Kidney tubule cell (primary cell): ENCODE data around the gene ITGA1.
A peak's percentile ranks its signal among the peaks of the same experiment; 100 is the strongest.
"Not testable (repeated sequence)": the region's sequence is repeated elsewhere in the genome, so short reads cannot be mapped to it uniquely, and the experiment has no call there.

ENCODE experiments used
- DNase-seq: peaks from one replicate; pipeline ENCODE4 v3.0.0-alpha.2; 2018; ENCODE audit warnings: low spot score

ITGA1 gene

GRCh38 chr5:52865991-52866390, 78.3 kb downstream of the ITGA1 start:
- not testable (repeated sequence) for DNase-seq

DNA sequence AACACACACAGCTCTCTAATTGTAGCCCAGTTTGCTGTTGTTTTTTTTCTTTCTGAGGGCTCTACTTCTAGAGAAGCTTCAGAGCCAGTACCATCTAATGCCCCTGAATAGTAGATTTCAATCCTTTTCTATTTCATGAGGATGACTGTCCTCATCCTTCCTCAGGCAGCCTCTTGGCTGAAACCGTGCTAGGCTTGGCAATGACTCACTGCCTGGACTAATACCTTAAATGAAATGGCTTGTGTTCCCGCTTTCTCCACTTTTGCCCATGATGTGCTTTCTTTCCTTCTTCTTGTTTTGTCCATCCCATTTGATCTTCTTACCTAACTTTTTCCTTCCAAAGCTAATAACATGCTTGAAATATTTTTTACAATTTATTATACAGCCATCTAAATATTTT, 80.1 kb downstream of the ITGA1 start:
- DNase-seq: peak; percentile 52

- no peak for DNase-seq
Observed at GRCh38 chr5:52868417-52868816, 80.7 kb downstream of the ITGA1 start.

DNA sequence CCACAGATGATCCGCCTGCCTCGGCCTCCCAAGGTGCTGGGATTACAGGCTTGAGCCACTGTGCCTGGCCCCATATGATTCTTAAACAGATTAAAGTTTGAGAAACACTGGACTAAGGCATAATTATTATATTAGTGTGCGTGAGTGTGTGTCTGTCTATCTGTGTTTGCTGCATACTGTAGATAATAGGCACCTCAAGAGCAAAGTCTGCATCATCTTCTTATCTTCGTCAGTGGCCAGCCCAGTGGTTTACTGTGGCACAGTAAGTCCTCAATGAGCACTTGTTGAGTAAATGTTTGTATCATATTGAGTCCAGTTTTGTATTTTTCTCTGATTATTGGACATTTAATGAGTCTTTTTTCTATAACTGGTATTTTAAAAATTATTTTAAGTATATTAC, 81.7 kb downstream of the ITGA1 start:
- no peak for DNase-seq

DNA sequence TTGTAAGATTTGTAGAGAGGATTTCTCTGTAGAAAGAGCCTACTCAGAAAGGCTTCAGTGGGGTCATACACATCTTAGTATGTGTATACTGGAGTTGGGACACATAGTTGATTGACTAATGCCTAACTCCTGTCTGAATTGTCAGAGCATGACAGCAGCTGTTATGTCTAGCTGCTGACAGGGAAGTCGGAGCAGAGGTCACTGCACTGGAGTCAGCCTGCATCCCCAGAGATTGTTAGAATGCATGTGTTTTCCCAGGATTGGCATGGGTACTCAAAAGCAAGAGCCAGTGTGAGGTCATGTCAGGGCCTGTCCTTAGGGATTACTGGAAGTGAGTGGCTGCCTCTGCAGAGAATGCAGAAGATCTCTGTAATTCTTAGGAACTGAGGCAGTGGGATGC, 82.7 kb downstream of the ITGA1 start:
- peak; percentile 94 for DNase-seq

DNA sequence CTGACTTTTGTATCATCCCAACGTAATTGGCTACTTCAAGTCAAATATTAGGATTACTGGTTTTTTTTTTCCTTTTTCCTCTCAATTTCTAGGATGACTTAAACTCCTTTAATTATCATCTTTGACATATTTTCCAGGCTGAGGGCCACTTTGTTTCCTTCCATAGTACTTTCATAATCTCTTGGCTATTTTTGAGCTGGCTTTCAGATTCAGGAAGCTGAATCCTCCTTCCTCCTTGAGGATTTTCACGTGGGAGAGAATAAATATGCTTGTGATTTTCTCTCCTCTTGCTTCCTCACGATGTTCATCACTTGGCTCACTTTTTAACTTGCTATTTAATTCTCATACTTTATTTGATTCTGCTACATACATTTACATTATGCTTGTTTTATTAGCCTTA, 88.1 kb downstream of the ITGA1 start:
- DNase-seq: no peak

DNA sequence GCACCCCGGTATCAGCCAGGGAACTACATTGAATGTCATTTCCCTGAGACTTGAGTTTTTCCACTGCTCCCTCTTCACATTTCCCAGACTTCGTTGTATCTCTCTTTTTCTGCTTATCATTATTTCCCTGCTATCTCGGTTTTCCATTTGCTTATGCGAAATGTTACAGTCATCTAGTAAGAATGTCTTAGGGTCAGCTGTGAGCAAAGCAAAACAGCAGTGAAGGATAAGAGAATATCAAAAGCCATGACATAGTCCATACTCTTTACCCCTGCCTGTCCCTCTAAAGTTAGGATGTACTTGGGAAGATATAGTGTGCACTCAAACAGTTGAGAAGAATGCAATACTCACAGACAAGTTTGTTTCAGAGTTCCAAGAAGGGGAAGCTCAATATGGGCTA, 88.7 kb downstream of the ITGA1 start:
- no peak for DNase-seq

DNA sequence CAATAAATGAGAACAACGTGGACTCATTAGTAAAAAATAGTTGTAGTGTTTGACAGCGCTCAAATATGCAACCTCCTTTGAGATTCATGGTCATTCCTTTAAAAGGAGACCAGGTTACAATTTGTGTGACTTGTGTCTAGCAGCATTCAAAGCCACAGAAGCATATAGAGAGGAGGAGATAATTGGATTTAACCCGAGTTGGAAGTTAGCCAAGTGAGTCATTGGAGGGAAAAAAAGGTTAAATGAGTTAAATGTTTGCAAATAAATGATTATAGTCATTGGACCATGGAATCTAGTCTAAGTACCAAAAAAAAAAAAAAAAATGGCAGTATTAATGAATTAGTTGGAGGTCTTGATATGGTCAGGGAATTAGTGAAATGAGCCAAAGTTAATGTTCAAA, 90.9 kb downstream of the ITGA1 start:
- DNase-seq: peak; percentile 74

DNA sequence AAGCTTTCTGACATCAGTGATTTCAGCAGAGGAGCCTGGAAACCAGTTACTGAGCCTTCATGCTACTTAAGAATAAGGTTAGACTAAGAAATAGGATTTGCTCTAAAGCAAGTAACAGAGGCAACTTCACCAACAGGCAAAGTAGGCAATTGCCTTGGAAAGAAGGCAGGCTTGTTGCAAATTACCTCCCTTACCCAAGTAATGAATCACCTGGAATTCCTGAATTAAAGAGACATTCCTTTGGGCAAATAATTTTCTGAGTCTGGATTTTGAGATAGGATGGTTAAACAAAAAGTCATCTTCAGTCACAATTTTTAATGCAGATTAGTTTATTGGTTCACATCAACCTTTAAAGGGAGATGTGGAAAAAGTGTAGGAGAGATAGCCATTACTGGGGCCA, 92.8 kb downstream of the ITGA1 start:
- peak; percentile 66 for DNase-seq

DNA sequence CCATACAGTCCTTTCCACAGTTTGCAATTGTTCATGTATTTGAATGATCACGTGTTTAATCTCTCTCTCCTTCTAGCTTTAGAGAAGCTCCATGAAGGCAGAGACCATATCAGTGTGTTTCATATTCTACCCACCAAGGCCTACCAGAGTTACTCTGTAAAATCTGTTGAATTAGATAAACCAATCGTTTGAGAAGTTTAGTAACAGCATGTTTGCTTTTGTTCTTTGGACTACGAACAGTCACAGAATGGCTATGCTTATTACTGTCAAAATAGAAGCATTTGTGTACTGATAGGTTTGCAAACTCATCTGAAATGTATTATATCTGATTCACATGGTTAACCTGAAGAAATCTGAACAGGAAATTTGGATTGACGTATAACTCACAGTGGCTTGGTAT, 93.8 kb downstream of the ITGA1 start:
- no peak for DNase-seq

DNA sequence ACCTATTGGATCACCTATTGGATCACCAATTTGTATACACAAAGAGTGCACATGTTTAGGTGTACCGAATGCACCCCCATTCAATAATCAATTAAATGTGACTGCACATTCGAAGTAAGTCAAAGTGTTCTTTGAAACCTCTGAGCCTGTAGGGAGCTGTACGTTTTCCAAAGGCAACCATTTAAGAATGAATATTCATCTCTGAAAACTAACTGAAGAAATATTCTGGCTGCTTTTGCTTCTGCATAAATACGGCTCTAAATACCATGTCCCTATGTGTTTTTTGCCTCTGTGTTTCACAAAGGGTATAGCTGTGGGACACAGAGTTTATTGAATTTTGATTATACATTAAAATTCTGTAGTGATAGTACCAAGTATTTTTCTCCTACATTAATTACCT, 95.4 kb downstream of the ITGA1 start:
- no peak for DNase-seq

DNA sequence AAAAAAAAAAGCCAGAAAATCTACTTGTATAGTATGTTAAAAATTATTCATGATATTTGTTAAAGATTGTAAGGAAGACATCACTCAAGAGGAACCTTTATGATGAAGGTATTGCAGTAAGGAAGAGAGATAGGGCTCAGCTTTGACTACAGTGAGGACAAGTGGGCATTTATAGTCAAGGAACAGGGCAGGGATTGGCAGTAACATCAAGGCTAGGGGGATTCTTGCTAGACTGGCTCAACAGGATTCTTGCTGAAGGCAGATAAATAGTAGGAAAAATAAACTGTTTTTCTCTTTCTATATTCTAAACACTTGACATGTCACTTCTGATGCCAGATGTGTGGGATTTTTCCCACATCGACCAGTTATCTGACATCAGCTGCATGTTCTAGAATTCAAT, 96.7 kb downstream of the ITGA1 start:
- DNase-seq: no peak

DNA sequence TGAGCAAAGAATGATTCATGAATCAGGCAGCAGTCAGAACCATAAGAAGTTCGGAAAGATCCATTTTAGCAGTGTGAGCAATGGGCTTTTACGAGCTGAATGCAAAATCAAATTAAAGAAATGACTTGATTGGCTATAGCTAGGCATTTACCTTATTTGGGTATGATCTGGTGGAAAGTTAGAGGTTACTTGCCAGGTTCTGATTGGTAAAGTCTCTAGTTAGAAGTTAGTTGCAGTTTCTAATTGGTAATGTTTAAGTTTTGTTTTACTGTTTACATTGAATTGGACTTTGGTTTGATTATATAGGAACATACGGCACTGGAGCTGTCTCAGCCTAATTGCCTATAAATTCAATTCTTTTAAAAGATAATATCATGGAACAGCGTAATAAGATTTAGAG, 97.9 kb downstream of the ITGA1 start:
- DNase-seq: no peak

DNA sequence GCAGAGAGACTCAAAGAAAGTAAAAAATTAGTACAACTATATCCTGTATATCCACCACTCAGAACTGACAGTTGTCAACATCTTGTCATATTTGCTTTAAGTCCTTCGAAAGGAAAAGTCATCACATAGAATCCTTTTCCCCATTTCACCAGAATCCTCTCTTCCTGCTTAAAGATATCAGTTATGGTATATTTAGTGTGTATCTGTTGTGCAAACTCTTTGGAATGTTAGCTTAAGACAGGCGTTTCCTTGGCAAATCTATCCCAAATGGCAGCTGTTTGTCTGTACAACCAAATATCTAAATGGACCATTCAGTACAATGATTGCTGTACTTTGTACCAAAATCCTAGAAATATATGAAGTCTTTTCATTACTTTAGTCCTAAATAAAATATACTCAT, 98.5 kb downstream of the ITGA1 start:
- no peak for DNase-seq

DNA sequence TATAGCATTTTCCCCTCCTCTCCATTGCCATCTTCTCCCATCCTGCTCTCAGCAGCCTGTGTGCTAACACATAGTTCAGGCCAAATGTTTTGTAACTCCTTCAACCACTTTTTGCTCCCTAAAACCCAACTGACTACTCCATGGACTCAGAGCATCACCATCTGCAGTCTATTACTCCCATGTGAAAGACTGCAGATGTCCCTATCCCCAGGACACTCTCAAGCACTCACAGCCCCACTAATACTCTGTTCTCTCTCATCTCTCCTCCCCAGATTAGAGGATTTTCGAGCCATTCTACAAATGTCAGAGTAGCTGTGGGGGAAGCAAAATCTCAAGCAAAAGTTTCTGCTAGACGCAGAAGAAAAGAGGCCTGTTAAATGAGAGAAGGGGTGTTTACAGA, 99.3 kb downstream of the ITGA1 start:
- no peak for DNase-seq

DNA sequence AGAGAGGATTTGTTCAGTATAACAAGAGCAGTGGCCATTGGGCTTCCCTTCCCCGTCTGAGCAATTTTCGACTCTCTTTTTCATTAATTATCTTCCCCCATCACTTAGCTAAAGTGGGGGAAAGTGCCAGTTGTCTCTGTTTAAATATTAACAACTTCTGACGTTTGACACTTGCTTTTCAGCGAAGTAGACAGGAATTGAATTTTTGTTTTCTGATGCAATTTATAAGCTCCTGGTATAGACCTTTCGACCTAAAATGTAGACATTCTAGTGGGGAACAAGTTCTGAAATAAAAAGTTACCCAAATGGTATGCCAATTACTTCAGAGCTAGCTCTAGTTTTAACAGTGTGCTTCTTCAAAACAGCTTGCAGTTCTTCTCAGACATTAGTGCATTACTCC, 100.6 kb downstream of the ITGA1 start:
- DNase-seq: no peak

DNA sequence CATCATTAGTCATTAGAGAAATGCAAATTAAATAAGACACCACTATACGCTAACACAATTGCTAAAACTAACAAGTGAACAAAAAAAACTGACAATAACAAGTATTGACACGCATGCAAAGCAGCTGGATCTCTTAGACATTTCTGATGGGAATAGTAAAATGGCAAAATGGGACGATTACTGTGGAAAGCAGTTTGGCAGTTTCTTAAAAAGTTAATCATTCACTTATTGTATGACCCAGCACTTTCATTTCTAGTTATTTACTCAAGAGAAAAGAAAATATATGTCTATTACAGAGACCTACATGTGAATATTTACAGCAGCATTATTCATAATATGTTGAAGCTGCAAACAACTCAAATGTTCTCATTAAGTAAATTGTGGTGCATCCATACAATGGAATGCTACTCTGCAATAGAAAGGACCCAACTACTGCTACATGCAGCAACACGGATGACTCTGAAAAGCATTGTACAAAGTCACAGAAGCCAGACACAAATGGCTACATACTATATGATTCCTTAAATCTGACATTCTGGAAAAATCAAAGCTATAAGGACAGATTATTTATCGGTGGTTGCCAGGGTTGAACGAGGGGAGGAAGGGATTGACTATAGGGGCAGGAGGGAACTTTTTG, 104.6 kb downstream of the ITGA1 start:
- peak; percentile 34 for DNase-seq

DNA sequence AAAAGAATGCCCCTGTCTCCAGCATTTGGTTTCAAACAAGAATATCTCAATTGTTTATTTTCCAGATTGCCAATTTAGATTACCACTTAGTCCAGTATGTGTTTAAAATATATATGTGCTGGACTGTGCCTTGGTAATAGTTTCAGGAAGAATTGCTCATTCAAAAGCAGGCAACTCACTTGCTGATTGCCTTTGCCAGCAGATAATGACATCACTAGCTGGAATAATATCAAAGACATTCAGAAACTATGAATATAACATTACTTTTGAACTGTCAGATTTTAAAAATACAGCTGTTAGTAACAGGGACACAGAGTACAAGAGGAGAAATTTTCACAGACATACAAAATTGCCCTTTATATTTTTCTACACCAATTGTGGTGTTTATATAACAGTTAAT, 105.4 kb downstream of the ITGA1 start:
- DNase-seq: peak; percentile 40

- DNase-seq: no peak
Observed at GRCh38 chr5:52893863-52894262, 106.1 kb downstream of the ITGA1 start.

DNA sequence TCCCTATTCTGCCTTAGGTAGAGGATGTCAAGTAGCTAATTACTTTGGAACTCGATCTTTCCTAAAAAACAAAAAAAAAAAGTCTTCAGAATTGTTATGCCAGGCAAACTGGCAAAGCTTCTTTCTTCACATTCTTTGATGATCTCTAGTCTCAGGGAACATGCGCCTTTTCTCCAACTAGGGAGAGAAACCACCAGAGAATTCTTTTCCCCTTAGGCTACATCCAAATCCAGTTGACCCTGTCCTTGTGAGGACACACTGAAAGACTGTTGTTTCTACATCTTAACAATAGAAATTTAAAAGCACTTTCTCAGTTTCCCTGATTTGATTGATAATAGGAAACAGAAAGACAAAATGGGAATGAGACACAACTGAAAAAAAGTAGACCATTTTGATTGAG, 106.7 kb downstream of the ITGA1 start:
- DNase-seq: no peak

- no peak for DNase-seq
Observed at GRCh38 chr5:52895075-52895474, 107.4 kb downstream of the ITGA1 start.

GRCh38 chr5:52895572-52896413, 108.1 kb downstream of the ITGA1 start:
- no peak for DNase-seq

DNA sequence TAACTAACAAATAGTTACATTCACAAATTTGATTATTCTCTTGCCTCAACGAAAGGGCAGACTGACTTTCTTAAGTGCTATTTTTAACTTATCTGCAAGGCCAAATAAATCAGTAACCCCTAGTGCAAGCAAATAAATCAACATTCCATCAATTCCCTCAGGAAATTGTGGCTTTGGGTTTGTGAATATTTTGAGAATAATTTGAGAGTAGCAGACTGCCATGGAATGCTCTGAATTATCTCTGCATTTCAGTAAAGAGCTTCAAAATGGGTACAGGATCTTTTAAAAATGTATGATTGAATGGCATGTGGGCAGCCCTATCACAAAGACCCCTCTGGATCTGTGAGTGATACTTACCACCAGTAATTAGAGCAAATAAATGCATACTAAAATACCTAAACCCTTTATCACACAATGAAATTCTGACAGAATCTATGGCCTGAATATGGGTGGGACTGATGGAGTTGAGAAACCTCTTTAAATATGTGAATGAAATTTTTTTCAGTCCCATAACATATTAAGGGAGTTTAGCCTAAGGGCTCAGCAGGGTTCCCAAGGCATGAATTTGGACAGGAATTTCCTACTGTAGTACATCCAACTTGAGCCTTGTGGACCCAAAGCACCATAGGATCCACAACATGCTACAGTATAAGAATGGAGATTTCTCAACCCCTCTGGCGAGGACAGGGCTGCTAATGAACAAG, 109.0 kb downstream of the ITGA1 start:
- DNase-seq: peak; percentile 12
